ENCODE measurements around the gene GALNT8.
A peak's percentile ranks its signal among the peaks of the same experiment; 100 is the strongest.

Gene GALNT8

GRCh38 chr12:4796694-4797482 lies 76.7 kb downstream of the GALNT8 start:
- no peak for DNase-seq (ENCODE audit: low read depth in 3 of 3)

DNA sequence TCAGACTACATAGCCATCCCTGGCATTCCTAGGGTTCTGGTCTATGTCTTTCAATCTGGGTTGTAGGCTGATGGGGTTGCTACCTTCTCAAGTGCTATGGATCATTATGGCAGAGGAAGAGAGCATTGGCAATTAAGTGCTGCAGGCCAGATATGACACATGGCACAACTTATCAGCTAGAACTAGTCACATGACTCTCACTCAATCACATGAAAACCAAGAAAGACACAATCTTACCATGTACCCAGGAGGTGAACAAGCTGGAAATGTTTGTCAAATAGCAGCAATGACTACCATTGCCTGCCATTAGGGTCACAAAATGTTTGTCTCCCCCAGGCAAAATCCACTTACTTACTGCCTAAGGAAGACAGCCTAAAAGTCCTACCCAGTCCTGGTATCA lies 80.4 kb downstream of the GALNT8 start:
- DNase-seq (ENCODE audit: low read depth in 3 of 3), result no peak

DNA sequence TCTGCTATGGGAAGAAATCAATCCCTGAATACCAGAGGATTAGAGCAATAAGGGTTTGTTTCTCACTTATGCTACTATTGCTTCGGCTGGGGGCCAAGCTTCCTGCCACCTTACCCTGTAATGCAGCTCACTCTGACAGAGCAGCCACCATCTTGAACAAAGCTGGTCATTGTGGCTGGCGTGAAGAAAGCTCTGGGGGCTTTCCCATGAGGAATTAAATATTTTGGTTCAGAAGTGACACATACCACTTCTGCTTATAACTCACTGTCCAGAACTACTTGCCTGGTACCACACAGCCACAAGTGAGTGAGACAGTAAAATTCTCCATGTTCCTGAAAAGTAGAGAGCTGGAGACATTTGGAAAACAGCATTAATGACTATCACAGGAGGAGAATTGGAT lies 82.6 kb downstream of the GALNT8 start:
- DNase-seq (ENCODE audit: low read depth in 3 of 3), result no peak

DNA sequence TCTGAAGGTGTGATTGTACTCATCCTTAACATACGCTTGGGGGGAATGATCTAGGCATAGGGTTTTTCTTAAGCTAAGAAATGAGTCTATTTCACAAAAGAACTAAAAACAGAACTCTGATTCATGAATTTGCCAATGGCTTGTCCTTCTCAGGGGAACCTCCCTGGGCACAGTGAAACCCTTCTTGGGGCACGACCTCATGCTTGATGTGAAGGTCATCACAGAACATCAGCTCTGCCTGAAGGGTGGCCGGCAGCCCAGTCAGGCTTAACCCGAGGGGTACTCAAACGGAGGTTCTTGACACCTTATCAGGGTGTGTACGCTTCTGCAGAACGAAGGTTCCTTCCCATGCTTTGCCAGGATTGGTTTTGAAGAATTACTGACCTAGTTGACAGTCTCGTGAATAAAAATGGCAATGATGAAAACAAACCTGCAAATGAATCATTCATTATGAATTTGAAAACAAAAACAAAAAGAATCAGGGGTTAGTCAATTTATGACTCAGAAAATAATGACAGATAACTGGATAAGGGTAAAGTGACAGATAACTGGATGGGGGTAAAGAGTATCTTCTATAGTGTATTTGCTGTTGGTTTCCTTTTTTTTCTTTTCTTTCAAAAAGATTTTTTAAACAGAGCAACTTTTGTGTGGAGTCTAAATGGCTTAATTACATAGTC lies 86.4 kb downstream of the GALNT8 start:
- no peak for DNase-seq (ENCODE audit: low read depth in 3 of 3)

GRCh38 chr12:4807116-4807783 lies 87.0 kb downstream of the GALNT8 start:
- DNase-seq (ENCODE audit: low read depth in 3 of 3), result no peak

DNA sequence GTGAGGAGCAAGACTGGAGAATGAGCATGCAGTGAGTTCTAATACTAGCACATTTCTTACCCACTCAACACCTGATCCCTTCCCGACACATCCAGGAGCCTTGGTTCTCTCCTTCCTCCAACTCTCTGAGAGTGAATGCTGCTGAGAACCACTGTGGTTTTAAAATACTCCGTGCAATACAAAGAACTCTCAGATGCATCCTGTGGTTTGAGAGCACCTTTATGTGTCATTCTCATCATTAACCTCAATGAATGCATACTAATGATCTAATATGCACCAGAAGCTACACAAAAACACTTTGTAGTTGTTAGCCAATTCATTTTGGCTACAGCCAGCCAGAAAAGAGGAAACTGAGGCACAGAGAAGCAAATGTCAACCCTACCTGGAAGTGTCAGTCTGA lies 87.6 kb downstream of the GALNT8 start:
- no peak for DNase-seq (ENCODE audit: low read depth in 3 of 3)

DNA sequence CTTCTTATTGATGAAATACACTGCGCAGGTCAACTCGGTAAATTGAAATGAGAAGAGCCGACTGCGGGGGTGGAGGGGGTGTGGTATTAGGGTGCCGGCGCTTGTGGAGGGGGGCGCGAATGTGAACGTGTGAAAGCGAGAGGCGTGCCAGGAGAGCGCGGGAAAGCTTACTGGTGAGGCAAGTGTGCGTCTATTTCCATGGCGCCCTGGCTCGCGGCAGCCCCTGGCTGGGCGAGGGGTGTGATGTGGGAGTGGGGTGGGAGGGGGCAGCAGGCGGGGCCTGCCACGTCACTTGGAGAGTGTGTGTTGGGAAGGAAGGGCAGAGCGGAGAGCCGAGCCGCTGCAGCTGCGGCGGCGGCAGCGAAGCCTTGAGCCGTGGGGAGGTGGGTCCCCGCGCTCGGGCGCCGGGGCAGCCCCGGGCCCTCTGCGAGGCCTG lies 88.8 kb downstream of the GALNT8 start:
- DNase-seq (ENCODE audit: low read depth in 3 of 3), result no peak

DNA sequence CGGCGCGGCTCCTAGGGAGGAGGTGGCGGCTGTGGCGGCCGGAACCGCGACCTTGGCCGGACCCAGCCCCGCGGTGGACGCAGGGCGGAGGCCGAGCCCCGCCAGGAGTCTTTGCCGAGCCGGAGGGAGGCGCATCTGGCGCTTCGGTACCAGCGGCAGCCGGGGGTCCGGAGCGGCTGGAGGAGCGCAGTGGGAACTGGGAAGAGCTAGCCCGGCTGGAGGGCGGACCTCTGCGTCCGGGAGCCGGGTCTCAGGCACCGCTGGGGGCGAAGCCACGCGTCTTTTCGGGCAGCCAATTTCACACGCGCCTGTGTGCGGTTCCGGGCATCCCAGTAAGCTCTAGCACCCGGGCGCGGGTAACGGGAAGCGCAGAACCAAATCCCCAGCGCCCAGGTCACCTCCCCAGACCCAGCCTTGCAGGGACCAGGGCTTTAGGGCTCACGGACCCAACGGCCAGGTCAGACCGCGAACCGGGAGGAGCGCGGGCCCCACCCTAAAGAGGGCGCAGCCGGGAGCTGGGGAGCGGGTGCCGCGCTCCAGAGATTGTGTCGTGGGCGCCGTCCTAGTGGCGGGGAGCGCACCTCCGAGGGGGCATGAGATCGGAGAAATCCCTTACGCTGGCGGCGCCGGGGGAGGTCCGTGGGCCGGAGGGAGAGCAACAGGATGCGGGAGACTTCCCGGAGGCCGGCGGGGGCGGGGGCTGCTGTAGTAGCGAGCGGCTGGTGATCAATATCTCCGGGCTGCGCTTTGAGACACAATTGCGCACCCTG lies 89.4 kb downstream of the GALNT8 start:
- DNase-seq (ENCODE audit: low read depth in 3 of 3), result peak in 1 of 3 experiments; percentile 45

GRCh38 chr12:4810219-4810671 lies 90.0 kb downstream of the GALNT8 start:
- DNase-seq (ENCODE audit: low read depth in 3 of 3), result no peak

GRCh38 chr12:4812624-4813327 lies 92.6 kb downstream of the GALNT8 start:
- no peak for DNase-seq (ENCODE audit: low read depth in 3 of 3)

DNA sequence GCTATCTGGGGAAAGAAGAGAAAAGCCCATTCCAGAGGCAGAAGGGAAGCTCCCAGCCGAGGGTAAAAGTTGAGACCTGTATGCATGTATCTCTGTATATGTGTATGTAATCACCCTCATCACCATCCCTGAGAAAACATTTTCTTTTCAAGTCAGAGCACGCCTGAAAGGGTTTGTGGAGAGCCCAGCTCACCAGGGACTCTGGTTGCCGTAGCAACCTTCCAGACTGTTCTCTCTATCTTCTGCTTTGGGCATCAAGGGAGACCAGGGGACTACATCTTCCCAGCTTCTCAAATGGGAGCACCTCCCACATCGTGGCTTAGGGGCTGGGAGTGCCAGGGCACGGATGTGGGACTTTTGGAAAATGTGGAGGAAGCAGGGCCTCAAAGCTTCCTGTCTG lies 93.5 kb downstream of the GALNT8 start:
- DNase-seq (ENCODE audit: low read depth in 3 of 3), result no peak

DNA sequence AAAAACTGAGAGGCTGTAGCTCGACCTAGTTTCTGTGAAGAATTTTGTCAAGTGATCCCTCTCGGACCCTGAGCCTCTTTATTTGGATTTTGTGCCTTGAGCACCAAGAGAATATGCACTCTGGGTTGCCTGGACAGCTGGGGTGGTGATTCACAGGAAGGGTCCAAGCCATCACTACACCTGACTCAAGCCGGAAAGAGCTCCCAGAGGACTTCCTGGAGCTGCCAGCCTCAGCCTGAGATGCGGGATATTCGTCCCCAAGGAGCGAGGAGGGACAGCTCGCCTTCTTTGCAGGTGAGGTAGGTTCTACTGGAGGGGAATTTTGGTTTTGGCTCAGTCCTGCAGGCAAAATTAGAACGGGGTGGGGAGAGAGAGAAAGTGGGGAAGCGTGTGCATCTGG lies 94.3 kb downstream of the GALNT8 start:
- DNase-seq (ENCODE audit: low read depth in 3 of 3), result no peak

DNA sequence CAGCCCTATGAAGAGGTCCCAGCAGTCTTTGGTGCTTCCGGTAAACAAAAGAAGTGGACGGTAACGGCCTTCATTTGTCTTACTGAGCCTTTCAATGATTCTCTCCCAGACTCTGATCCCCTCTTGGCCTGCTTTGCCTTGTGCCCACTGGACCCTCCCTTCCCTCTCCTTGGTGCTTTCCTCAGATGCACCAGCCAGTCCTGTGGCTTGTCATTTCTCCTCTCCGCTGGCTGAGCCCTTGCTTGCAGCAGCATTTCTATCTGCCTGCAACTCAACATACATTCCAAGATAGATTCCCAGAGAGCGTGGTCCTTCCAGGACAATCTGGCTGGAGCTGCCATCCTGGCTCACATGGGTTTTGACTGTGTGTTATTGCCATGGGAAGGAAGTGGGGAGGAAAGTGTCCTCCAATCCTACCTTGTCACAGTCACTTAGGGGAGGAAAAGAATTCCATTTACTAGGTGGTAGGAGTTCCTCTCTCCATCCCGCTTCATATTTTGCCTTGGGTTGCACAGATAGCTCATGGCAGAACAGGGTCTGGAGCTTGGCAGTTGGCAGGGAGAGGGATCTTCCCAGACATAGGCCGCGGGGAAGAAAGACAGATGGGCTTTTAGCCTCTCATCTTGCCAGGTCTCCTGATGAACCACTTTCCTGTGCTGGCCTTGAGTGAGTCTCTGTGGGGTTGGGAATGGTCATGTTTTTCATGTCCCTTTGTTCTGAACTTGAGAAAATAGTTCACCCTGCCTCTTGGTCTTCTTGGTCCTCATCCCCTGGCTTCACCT lies 96.7 kb downstream of the GALNT8 start:
- DNase-seq (ENCODE audit: low read depth in 3 of 3), result no peak

DNA sequence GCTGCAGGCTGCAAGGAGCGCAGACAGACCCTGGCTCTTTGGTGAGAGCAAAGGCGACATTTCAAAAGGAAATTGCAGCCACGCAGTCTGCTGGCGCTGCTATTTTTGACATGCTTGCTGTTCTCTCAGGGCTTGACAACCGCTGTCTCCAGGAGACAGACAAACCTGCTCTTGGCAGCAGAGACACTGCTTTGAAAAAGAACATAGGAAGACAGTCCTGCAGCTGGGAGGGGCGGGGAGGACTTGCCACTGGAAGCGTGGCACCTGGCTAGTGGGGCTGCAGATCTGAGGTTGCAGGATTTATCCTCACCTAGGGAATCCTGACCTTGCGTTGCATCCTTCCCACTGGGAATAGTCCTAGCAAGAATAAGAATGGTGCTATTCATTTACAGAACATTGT lies 97.7 kb downstream of the GALNT8 start:
- no peak for DNase-seq (ENCODE audit: low read depth in 3 of 3)

DNA sequence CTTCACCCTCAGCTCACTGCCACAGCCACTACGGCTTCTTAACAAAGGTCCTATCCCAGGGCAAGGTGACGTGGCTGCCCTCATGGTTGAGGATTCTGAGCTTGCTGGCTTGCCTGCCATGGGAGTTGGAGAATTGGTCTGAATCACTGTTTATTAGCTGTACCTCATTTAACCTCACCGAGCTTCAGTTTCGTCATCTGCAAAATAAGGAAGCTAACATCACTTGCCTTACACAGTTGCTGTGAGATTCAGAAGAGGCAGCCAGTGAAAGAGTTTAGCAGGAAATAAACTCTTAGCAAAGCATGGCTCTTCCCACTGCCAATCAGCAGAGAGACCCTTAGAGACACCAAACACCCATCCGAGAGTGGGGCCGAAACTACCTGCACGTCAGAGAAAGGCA lies 99.5 kb downstream of the GALNT8 start:
- no peak for DNase-seq (ENCODE audit: low read depth in 3 of 3)

DNA sequence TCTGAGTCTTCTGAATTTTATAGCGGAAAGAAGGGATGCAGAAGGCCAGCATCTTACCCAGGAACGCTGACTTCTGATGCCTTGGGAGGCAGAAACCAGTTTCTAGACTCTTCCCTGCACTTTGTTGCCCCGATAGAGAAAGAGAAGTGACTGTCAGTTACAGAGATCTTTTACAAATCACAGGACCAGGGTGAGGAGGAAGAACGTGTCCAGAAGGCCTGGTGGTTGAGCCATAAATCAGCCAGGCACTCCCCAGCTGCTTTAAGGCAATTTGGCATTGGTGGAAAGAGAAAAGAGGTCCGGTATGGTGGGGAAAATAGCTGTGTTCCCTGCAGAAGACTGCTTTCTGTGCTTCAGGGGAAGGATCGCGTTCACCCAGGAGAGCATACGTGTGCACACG lies 100.8 kb downstream of the GALNT8 start:
- no peak for DNase-seq (ENCODE audit: low read depth in 3 of 3)
